WTC11 (cell line): ENCODE measurements around the gene ERCC5. TPM values are rescaled to one million over a fixed set of nuclear protein-coding genes. Genes with fewer than 3 reads are reported as not detected.

Experiments used
- ATAC-seq: fragments of 200-7000 bp; cut with Tn5 transposase; 2 replicates; pipeline ENCODE4 v1.10.0; 2021; ENCODE audit warnings: mild to moderate bottlenecking, moderate library complexity
- CTCF ChIA-PET: fragments of 300-600 bp; sonication (Branson Sonifier 250); formaldehyde crosslinking; loops from one replicate; lab custom pipeline; 2021; ENCODE audit warnings: antibody characterized with exemption; lab: Charles Lee
- POLR2A ChIA-PET: fragments of 350-600 bp; sonication (Branson Sonifier 250); formaldehyde crosslinking; loops from one replicate; lab custom pipeline; 2021; ENCODE audit warnings: antibody characterized with exemption; lab: Charles Lee
- DNase-seq: peaks from one replicate; pipeline ENCODE4 v3.0.0; 2021; ENCODE audit warnings: low spot score
- H3K27ac Mint-ChIP-seq: 2 replicates; pipeline ENCODE4 v1.8.0; 2021; ENCODE audit warnings: mixed read lengths
- H3K27me3 Mint-ChIP-seq: 2 replicates; pipeline ENCODE4 v1.8.0; 2021; ENCODE audit warnings: low read depth, mild to moderate bottlenecking, moderate library complexity, mixed read lengths
- H3K36me3 Mint-ChIP-seq: 2 replicates; pipeline ENCODE4 v1.8.0; 2021; ENCODE audit warnings: mixed read lengths
- H3K4me1 Mint-ChIP-seq: 2 replicates; pipeline ENCODE4 v1.8.0; 2022; ENCODE audit warnings: mixed read lengths
- H3K4me3 Mint-ChIP-seq: 2 replicates; pipeline ENCODE4 v1.8.0; 2021; ENCODE audit warnings: mild to moderate bottlenecking, moderate library complexity, mixed read lengths
- H3K9me3 Mint-ChIP-seq: 2 replicates; pipeline ENCODE4 v1.8.0; 2021; ENCODE audit warnings: mixed read lengths
- CREB1 ChIP-seq: sonication (generic); formaldehyde crosslinking; IDR thresholded peaks from 2 replicates; pipeline ENCODE4 v1.8.0; 2023; ENCODE audit warnings: mild to moderate bottlenecking, missing genetic modification reagents
- CREM ChIP-seq: sonication (generic); formaldehyde crosslinking; IDR thresholded peaks from 2 replicates; pipeline ENCODE4 v1.8.1; 2022; ENCODE audit warnings: mild to moderate bottlenecking, missing genetic modification reagents, moderate library complexity
- FOXK1 ChIP-seq: sonication (generic); formaldehyde crosslinking; IDR thresholded peaks from 2 replicates; pipeline ENCODE4 v1.8.0; 2022; ENCODE audit warnings: mild to moderate bottlenecking, moderate library complexity, missing genetic modification reagents
- KAT7 ChIP-seq: sonication (generic); formaldehyde crosslinking; IDR thresholded peaks from 2 replicates; pipeline ENCODE4 v1.8.1; 2023; ENCODE audit warnings: missing genetic modification reagents, mild to moderate bottlenecking, borderline replicate concordance
- MXD4 ChIP-seq: fragments of 250-450 bp; sonication (Bioruptor Pico); IDR thresholded peaks from 2 replicates; pipeline ENCODE4 v1.8.0; 2021; ENCODE audit warnings: mild to moderate bottlenecking, moderate library complexity, borderline replicate concordance
- MYBL2 ChIP-seq: sonication (generic); formaldehyde crosslinking; IDR thresholded peaks from 2 replicates; pipeline ENCODE4 v1.8.1; 2023; ENCODE audit warnings: mild to moderate bottlenecking, moderate library complexity, missing genetic modification reagents
- NR3C1 ChIP-seq: sonication (generic); formaldehyde crosslinking; conservative IDR thresholded peaks from 2 replicates; pipeline ENCODE4 v1.8.1; 2023; ENCODE audit warnings: low read depth, mild to moderate bottlenecking, missing genetic modification reagents
- OVOL2 ChIP-seq: fragments of 250-450 bp; sonication (Bioruptor Pico); IDR thresholded peaks from 2 replicates; pipeline ENCODE4 v1.9.0; 2021; ENCODE audit warnings: mild to moderate bottlenecking, borderline replicate concordance
- PRRX2 ChIP-seq: fragments of 250-450 bp; sonication (Bioruptor Pico); IDR thresholded peaks from 2 replicates; pipeline ENCODE4 v1.8.0; 2021; ENCODE audit warnings: mild to moderate bottlenecking
- RELA ChIP-seq: sonication (generic); formaldehyde crosslinking; IDR thresholded peaks from 2 replicates; pipeline ENCODE4 v1.8.1; 2022; ENCODE audit warnings: missing genetic modification reagents, mild to moderate bottlenecking, borderline replicate concordance
- RORB ChIP-seq: fragments of 250-450 bp; sonication (Bioruptor Pico); IDR thresholded peaks from 2 replicates; pipeline ENCODE4 v1.9.0; 2021; ENCODE audit warnings: mild to moderate bottlenecking
- TP53 ChIP-seq: sonication (generic); formaldehyde crosslinking; IDR thresholded peaks from 2 replicates; pipeline ENCODE4 v1.8.1; 2023; ENCODE audit warnings: mild to moderate bottlenecking, missing genetic modification reagents
- ZBTB21 ChIP-seq: sonication (generic); formaldehyde crosslinking; IDR thresholded peaks from 2 replicates; pipeline ENCODE4 v1.8.1; 2023; ENCODE audit warnings: mild to moderate bottlenecking, missing genetic modification reagents, borderline replicate concordance
- ZNF232 ChIP-seq: sonication (generic); formaldehyde crosslinking; IDR thresholded peaks from 2 replicates; pipeline ENCODE4 v1.8.0; 2022; ENCODE audit warnings: mild to moderate bottlenecking, missing genetic modification reagents
- ZNF423 ChIP-seq: fragments of 250-450 bp; sonication (Bioruptor Pico); IDR thresholded peaks from 2 replicates; pipeline ENCODE4 v2.1.2; 2022; ENCODE audit warnings: mild to moderate bottlenecking, moderate library complexity
- total RNA-seq: library from RNA; stranded (reverse); gene quantifications from 3 replicates; pipeline ENCODE4 v1.2.3, GENCODE V29; 2021
- TF ChIP-seq, protein P1 (sequence below): sonication (generic); formaldehyde crosslinking; IDR thresholded peaks from 2 replicates; pipeline ENCODE4 v1.8.1; 2022; ENCODE audit warnings: mild to moderate bottlenecking, moderate library complexity, missing genetic modification reagents
- TF ChIP-seq, protein P2 (sequence below): sonication (generic); formaldehyde crosslinking; IDR thresholded peaks from 2 replicates; pipeline ENCODE4 v1.8.0; 2022; ENCODE audit warnings: mild to moderate bottlenecking, missing genetic modification reagents
- TF ChIP-seq, protein P3 (sequence below): fragments of 250-450 bp; sonication (Bioruptor Pico); IDR thresholded peaks from 2 replicates; pipeline ENCODE4 v1.9.0; 2021; ENCODE audit warnings: mild to moderate bottlenecking, borderline replicate concordance
- TF ChIP-seq, protein P4 (sequence below): sonication (generic); formaldehyde crosslinking; IDR thresholded peaks from 2 replicates; pipeline ENCODE4 v1.8.1; 2023; ENCODE audit warnings: mild to moderate bottlenecking, missing genetic modification reagents
- TF ChIP-seq, protein P5 (sequence below): sonication (generic); formaldehyde crosslinking; conservative IDR thresholded peaks from 2 replicates; pipeline ENCODE4 v1.8.1; 2022; ENCODE audit warnings: mild to moderate bottlenecking, missing genetic modification reagents
- TF ChIP-seq, protein P6 (sequence below): sonication (generic); formaldehyde crosslinking; conservative IDR thresholded peaks from 2 replicates; pipeline ENCODE4 v1.8.1; 2023; ENCODE audit warnings: mild to moderate bottlenecking, low read depth, missing genetic modification reagents, moderate library complexity
- TF ChIP-seq, protein P7 (sequence below): sonication (generic); formaldehyde crosslinking; IDR thresholded peaks from 2 replicates; pipeline ENCODE4 v1.8.0; 2022; ENCODE audit warnings: mild to moderate bottlenecking, missing genetic modification reagents

ERCC5 gene
- total RNA-seq, 1 experiment from 2014 or later = 26.5 TPM

DNA sequence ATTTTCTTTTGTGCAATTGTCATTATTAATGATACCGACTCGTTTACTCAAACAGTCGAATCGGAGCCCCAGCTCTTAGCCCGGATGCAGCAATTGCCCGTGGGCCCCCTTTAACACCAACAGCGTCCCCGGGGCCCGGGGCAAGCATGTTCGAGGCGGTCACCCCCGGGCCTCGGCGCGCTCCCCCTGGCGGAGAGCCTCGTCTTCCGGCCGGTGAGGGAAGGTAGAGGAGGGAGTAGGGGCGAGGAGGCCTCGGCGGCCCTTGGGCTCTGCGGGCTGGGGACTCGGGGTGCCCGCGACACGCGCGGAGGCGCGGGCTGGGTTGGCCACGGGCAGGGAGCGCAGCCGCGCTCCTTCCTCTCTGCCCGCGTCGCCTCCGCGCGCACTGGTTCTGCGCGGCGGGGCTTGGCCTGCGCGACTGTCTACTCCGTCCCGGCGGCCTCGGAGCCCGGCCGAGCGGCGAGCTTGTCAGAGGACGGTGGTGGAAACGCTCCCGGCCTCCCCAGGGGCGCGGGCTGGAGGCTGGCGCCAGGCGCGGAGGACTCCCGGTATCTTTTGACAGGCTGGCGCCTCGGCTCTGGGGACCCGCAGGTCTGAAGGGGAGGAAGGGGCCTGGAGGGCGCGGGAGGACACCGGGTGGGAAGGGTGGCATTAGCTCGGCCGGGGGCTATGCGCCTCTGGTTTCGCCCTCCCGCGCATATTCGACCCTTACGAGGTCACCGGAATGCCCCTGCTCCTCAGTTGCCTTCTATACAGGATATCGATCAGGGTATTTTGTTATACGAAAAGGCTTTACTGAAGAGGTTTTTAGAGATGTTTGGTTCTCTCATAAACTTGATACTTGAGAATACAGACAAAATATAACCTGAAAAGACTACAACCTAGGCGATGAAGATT, 45.4 kb upstream of the ERCC5 start (continued):
- TF ChIP-seq, protein P1, sequence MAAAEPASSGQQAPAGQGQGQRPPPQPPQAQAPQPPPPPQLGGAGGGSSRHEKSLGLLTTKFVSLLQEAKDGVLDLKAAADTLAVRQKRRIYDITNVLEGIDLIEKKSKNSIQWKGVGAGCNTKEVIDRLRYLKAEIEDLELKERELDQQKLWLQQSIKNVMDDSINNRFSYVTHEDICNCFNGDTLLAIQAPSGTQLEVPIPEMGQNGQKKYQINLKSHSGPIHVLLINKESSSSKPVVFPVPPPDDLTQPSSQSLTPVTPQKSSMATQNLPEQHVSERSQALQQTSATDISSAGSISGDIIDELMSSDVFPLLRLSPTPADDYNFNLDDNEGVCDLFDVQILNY (CRISPR knock-in tag) = 0 out of 2 replicates have a peak, but pooled peaks have one; percentile 26
- TF ChIP-seq MYBL2 (CRISPR knock-in tag) (no peak), RORB (CRISPR knock-in tag) (no peak), ZNF423 (CRISPR knock-in tag) (no peak), ZBTB21 (CRISPR knock-in tag) (no peak), TP53 (CRISPR knock-in tag) (peak; percentile 62; the same call in 1 of the 2 replicates), KAT7 (CRISPR knock-in tag) (peak; percentile 75; the same call in 1 of the 2 replicates)
- TF ChIP-seq, protein P2, sequence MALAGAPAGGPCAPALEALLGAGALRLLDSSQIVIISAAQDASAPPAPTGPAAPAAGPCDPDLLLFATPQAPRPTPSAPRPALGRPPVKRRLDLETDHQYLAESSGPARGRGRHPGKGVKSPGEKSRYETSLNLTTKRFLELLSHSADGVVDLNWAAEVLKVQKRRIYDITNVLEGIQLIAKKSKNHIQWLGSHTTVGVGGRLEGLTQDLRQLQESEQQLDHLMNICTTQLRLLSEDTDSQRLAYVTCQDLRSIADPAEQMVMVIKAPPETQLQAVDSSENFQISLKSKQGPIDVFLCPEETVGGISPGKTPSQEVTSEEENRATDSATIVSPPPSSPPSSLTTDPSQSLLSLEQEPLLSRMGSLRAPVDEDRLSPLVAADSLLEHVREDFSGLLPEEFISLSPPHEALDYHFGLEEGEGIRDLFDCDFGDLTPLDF (CRISPR knock-in tag) = no peak
- TF ChIP-seq, protein P3, sequence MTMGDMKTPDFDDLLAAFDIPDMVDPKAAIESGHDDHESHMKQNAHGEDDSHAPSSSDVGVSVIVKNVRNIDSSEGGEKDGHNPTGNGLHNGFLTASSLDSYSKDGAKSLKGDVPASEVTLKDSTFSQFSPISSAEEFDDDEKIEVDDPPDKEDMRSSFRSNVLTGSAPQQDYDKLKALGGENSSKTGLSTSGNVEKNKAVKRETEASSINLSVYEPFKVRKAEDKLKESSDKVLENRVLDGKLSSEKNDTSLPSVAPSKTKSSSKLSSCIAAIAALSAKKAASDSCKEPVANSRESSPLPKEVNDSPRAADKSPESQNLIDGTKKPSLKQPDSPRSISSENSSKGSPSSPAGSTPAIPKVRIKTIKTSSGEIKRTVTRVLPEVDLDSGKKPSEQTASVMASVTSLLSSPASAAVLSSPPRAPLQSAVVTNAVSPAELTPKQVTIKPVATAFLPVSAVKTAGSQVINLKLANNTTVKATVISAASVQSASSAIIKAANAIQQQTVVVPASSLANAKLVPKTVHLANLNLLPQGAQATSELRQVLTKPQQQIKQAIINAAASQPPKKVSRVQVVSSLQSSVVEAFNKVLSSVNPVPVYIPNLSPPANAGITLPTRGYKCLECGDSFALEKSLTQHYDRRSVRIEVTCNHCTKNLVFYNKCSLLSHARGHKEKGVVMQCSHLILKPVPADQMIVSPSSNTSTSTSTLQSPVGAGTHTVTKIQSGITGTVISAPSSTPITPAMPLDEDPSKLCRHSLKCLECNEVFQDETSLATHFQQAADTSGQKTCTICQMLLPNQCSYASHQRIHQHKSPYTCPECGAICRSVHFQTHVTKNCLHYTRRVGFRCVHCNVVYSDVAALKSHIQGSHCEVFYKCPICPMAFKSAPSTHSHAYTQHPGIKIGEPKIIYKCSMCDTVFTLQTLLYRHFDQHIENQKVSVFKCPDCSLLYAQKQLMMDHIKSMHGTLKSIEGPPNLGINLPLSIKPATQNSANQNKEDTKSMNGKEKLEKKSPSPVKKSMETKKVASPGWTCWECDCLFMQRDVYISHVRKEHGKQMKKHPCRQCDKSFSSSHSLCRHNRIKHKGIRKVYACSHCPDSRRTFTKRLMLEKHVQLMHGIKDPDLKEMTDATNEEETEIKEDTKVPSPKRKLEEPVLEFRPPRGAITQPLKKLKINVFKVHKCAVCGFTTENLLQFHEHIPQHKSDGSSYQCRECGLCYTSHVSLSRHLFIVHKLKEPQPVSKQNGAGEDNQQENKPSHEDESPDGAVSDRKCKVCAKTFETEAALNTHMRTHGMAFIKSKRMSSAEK (CRISPR knock-in tag) = no peak
- TF ChIP-seq, protein P4, sequence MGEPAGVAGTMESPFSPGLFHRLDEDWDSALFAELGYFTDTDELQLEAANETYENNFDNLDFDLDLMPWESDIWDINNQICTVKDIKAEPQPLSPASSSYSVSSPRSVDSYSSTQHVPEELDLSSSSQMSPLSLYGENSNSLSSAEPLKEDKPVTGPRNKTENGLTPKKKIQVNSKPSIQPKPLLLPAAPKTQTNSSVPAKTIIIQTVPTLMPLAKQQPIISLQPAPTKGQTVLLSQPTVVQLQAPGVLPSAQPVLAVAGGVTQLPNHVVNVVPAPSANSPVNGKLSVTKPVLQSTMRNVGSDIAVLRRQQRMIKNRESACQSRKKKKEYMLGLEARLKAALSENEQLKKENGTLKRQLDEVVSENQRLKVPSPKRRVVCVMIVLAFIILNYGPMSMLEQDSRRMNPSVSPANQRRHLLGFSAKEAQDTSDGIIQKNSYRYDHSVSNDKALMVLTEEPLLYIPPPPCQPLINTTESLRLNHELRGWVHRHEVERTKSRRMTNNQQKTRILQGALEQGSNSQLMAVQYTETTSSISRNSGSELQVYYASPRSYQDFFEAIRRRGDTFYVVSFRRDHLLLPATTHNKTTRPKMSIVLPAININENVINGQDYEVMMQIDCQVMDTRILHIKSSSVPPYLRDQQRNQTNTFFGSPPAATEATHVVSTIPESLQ (CRISPR knock-in tag) = no peak

DNA sequence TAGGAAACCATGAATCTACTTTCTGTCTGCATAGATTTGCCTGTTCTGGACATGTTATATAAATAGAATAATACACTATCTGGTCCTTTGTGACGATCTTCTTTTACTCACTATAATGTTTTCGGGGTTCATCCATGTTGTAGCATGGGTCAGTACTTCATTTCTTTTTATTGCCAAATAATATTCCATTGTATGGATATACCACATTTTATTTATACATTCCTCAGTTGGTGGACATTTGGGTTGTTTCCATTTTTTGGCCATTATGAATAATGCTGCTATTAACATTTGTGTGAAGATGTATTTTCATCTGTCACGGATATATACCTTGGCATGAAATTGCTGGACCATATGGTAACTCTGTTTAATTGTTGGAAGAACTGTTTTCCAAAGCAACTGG, 40.2 kb upstream of the ERCC5 start:
- Mint-ChIP-seq H3K4me3 (no peak overlapping the region), H3K27ac (no peak overlapping the region), H3K4me1 (0 out of 2 replicates have a peak, but pooled peaks cover 3% of the 10 kb centered on the region), H3K36me3 (peaks cover 6% of the 10 kb centered on the region), H3K9me3 (peaks cover 7% of the 10 kb centered on the region), H3K27me3 (peaks cover 8% of the 10 kb centered on the region)
- no peak for DNase-seq
- CTCF ChIA-PET = no interaction called here
- POLR2A ChIA-PET = no interaction called here
- ATAC-seq = no peak
- TF ChIP-seq, protein P5, sequence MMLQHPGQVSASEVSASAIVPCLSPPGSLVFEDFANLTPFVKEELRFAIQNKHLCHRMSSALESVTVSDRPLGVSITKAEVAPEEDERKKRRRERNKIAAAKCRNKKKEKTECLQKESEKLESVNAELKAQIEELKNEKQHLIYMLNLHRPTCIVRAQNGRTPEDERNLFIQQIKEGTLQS (CRISPR knock-in tag) = no peak
- TF ChIP-seq, protein P6, sequence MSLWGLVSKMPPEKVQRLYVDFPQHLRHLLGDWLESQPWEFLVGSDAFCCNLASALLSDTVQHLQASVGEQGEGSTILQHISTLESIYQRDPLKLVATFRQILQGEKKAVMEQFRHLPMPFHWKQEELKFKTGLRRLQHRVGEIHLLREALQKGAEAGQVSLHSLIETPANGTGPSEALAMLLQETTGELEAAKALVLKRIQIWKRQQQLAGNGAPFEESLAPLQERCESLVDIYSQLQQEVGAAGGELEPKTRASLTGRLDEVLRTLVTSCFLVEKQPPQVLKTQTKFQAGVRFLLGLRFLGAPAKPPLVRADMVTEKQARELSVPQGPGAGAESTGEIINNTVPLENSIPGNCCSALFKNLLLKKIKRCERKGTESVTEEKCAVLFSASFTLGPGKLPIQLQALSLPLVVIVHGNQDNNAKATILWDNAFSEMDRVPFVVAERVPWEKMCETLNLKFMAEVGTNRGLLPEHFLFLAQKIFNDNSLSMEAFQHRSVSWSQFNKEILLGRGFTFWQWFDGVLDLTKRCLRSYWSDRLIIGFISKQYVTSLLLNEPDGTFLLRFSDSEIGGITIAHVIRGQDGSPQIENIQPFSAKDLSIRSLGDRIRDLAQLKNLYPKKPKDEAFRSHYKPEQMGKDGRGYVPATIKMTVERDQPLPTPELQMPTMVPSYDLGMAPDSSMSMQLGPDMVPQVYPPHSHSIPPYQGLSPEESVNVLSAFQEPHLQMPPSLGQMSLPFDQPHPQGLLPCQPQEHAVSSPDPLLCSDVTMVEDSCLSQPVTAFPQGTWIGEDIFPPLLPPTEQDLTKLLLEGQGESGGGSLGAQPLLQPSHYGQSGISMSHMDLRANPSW (CRISPR knock-in tag) = no peak
- TF ChIP-seq CREB1 (CRISPR knock-in tag) = no peak
- TF ChIP-seq MXD4 (CRISPR knock-in tag) = no peak
- no peak for TF ChIP-seq CREM (CRISPR knock-in tag)
- TF ChIP-seq OVOL2 (CRISPR knock-in tag) = no peak
- TF ChIP-seq, protein P7, sequence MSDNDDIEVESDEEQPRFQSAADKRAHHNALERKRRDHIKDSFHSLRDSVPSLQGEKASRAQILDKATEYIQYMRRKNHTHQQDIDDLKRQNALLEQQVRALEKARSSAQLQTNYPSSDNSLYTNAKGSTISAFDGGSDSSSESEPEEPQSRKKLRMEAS (CRISPR knock-in tag) = no peak
- no peak for TF ChIP-seq ZNF423 (CRISPR knock-in tag)
- TF ChIP-seq ZNF232 (CRISPR knock-in tag) = no peak
- no peak for TF ChIP-seq NR3C1
- no peak for TF ChIP-seq RELA (CRISPR knock-in tag)
- TF ChIP-seq PRRX2 (CRISPR knock-in tag) = no peak
- no peak for TF ChIP-seq FOXK1 (CRISPR knock-in tag)
